ENCODE measurements around the gene KCTD7. TPM values are rescaled to one million over a fixed set of nuclear protein-coding genes. Genes with fewer than 3 reads are reported as not detected.
"Not testable (repeated sequence)": the region's sequence is repeated elsewhere in the genome, so short reads cannot be mapped to it uniquely, and the experiment has no call there.

Gene KCTD7
- 11.6 and 20.5 TPM in 2 replicates for total RNA-seq (2014; rRNA removed; shearing (Covaris generic))

- H3K36me3 ChIP-seq (replicated peaks; ENCODE audit: control insufficient read depth, insufficient read depth, low read length) = no peaks in the 10 kb centered on the region; the same call in 1 of the 2 replicates
- peak within 1 kb of the TSS; percentile 93 for H3K4me3 ChIP-seq (ENCODE audit: insufficient read depth, low read depth, low read length)
- no peaks in the 10 kb centered on the region for H3K27me3 ChIP-seq (ENCODE audit: control insufficient read depth, insufficient read depth, low read length)
- DNase-seq = peak; percentile 100
Measured at GRCh38 chr7:66628361-66629221, at the start of gene KCTD7. Gene KCTD7, plus strand, starts transcription at chr7:66628881. Its CDS starts 184 bp downstream, at chr7:66629065.

DNA sequence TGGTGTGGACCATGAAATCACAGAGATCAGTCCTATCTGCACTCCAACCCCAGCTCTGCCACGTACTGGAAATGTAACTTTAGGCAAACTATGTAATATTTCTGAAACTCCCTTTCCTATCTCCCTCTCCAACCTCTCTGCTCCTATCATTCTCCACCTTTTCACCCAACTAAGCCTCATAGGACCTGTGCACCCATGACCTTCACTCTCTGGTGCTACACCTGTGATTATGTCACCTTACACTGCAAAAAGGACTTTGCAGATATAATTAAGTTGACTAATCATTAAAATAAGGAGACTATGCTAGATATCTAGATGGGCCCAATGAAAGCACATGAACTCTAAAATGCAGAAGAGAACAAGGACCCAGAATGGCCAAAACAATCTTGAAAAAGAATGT lies 48.3 kb upstream of the KCTD7 start:
- H3K27me3 ChIP-seq (ENCODE audit: control insufficient read depth, insufficient read depth, low read length); H3K4me3 ChIP-seq (ENCODE audit: insufficient read depth, low read depth, low read length); H3K36me3 ChIP-seq (replicated peaks; ENCODE audit: control insufficient read depth, insufficient read depth, low read length); DNase-seq: not testable (repeated sequence)

GRCh38 chr7:66582816-66583489 lies 45.7 kb upstream of the KCTD7 start:
- H3K36me3 ChIP-seq (replicated peaks; ENCODE audit: control insufficient read depth, insufficient read depth, low read length); DNase-seq; H3K27me3 ChIP-seq (ENCODE audit: control insufficient read depth, insufficient read depth, low read length); H3K4me3 ChIP-seq (ENCODE audit: insufficient read depth, low read depth, low read length): not testable (repeated sequence)

- peaks cover 1% of the 10 kb centered on the region for H3K36me3 ChIP-seq (replicated peaks; ENCODE audit: control insufficient read depth, insufficient read depth, low read length)
- no peak overlapping the region for H3K4me3 ChIP-seq (ENCODE audit: insufficient read depth, low read depth, low read length)
- H3K27me3 ChIP-seq (ENCODE audit: control insufficient read depth, insufficient read depth, low read length) = no peaks in the 10 kb centered on the region
- no peak for DNase-seq
Measured at GRCh38 chr7:66583490-66584110, 45.1 kb upstream of the KCTD7 start.

GRCh38 chr7:66586181-66586580 lies 42.5 kb upstream of the KCTD7 start:
- no peak for DNase-seq
- Histone ChIP-seq H3K27me3 (ENCODE audit: control insufficient read depth, insufficient read depth, low read length) (no peaks in the 10 kb centered on the region), H3K36me3 (replicated peaks; ENCODE audit: control insufficient read depth, insufficient read depth, low read length) (peaks cover 1% of the 10 kb centered on the region), H3K4me3 (ENCODE audit: insufficient read depth, low read depth, low read length) (no peak overlapping the region)

DNA sequence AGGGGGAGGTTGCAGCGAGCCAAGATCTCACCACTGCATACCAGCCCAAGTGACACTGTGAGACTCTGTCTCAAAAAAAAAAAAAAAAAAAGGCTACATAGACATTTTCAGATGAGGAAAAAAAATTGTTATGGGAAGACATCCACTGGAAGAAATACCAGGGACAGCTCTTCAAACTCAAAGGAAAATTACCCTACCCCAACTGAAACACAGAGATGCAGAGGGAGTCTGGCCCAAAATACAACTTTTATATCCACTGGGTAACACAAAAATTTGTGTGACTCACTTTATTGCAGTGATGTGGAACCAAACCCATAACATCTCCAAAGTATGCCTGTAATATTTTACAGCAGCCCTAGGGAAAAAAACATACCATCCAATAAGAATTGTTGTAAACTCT lies 40.5 kb upstream of the KCTD7 start:
- DNase-seq; H3K4me3 ChIP-seq (ENCODE audit: insufficient read depth, low read depth, low read length); H3K27me3 ChIP-seq (ENCODE audit: control insufficient read depth, insufficient read depth, low read length); H3K36me3 ChIP-seq (replicated peaks; ENCODE audit: control insufficient read depth, insufficient read depth, low read length): not testable (repeated sequence)

DNA sequence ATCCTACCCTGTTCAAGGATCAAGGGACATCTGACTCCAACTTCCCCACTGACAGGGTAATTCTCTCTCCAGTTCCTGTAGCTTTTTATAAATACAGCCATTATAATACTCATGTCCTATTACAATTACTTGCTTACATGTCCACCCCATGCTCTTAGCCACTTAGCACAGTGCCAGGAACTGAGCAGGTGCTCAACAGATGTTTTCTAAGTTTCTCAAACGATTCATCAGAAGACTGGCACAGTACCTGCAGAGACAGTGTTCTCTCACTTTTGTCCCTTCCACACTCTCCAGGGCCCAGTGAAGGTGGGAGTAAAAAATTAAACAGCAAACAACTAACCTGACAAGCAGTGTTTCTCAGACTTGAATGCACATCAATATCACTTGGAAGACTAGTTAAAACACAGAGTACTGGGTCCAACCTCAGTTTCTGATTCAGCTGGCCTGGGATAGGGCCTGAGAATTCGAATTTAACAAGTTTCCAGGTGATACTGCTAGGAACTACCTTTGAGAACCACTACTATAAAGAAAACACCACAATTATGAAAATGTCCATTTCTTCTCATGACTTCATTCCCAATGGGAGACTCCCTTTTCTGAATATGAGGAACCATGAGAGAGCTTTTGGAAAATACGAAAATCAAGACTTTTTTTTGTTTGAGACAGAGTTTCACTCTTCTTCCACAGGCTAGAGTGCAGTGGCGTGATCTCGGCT lies 39.7 kb upstream of the KCTD7 start:
- not testable (repeated sequence) for DNase-seq; H3K36me3 ChIP-seq (replicated peaks; ENCODE audit: control insufficient read depth, insufficient read depth, low read length); H3K4me3 ChIP-seq (ENCODE audit: insufficient read depth, low read depth, low read length); H3K27me3 ChIP-seq (ENCODE audit: control insufficient read depth, insufficient read depth, low read length)

- not testable (repeated sequence) for H3K36me3 ChIP-seq (replicated peaks; ENCODE audit: control insufficient read depth, insufficient read depth, low read length); DNase-seq; H3K4me3 ChIP-seq (ENCODE audit: insufficient read depth, low read depth, low read length); H3K27me3 ChIP-seq (ENCODE audit: control insufficient read depth, insufficient read depth, low read length)
Measured at GRCh38 chr7:66590302-66591057, 38.2 kb upstream of the KCTD7 start.

DNA sequence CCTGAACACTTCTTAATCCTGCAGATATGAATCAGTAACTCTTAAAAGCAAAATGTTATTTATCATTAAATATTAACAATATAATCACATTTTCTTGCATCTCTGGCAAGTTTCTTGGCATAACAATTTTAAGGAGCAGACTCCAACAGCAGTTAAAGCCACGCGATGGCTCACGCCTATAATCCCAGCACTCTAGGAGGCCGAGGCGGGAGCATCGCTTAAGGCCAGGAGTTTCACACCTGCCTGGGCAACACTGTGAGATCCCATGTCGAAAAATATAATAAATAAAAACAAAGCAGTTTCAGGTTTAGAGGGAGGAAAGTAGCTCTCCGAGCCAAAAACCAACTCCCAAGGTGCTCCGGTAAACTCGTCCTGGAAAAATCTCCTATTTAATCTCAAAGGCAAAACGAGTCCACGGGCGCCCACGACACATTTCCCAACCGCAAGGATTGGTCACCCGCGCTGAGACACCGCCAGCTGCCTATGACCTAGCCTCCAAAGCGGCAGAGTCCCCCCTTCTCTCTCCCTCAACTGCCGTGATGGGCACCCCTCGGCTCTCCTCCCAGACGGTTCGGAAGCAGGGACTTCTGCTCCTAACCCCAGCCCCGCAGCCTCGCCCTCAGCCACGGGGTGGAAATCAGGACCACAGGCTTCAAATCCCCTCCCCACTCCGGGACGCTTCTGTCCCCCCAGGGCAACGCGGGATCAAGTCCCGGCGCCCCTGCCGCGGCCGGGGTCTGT lies 37.5 kb upstream of the KCTD7 start:
- DNase-seq; H3K36me3 ChIP-seq (replicated peaks; ENCODE audit: control insufficient read depth, insufficient read depth, low read length); H3K27me3 ChIP-seq (ENCODE audit: control insufficient read depth, insufficient read depth, low read length): not testable (repeated sequence)
- H3K4me3 ChIP-seq (ENCODE audit: insufficient read depth, low read depth, low read length) = peak overlapping the region; percentile 93

DNA sequence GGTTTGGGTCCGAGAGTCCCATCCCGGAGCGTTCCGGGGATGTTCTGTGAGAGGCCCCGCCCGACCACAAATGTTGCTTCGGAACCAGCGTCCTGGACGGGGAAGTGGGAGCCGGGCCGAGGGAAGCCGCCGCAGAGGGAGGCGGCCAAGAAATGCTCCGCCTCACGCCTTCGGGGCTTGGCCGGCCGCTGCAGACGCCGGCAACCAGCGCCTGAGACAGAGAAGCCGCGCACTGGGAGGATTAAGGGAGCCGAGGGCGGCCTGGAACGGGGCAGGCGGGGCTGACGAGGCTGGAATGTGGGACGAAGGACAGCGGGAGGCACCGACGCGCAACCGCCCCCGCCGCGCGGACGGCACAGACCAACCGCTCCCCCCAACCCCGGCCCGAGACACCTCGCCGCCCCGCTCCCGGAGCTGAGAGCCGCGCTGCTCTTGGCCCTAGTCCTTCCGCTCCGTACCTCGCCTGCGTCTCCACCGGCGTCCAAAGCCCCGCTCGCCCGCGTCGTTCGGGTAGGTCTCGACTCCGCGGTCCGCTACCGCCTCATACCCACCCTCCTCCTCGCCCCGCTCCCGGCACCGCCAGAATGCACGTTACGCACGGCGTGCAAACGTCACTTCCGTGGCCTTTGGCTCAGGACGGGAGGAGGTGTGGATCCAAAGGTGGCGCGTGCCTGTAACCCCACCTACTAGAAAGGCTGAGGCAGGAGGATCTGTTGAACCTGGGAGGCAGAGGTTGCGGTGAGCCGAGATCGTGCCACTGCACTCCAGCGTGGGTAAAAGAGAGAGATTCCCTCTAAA lies 36.7 kb upstream of the KCTD7 start:
- peak; percentile 90 for DNase-seq
- Histone ChIP-seq H3K36me3 (replicated peaks; ENCODE audit: control insufficient read depth, insufficient read depth, low read length) (no peaks in the 10 kb centered on the region; the same call in 1 of the 2 replicates), H3K4me3 (ENCODE audit: insufficient read depth, low read depth, low read length) (peak overlapping the region; percentile 93), H3K27me3 (ENCODE audit: control insufficient read depth, insufficient read depth, low read length) (no peaks in the 10 kb centered on the region)

- not testable (repeated sequence) for DNase-seq; H3K36me3 ChIP-seq (replicated peaks; ENCODE audit: control insufficient read depth, insufficient read depth, low read length); H3K27me3 ChIP-seq (ENCODE audit: control insufficient read depth, insufficient read depth, low read length)
- peak overlapping the region; percentile 93; the same call in 1 of the 2 replicates for H3K4me3 ChIP-seq (ENCODE audit: insufficient read depth, low read depth, low read length)
Measured at GRCh38 chr7:66592597-66593146, 36.0 kb upstream of the KCTD7 start.

GRCh38 chr7:66594082-66594481 lies 34.6 kb upstream of the KCTD7 start:
- not testable (repeated sequence) for H3K36me3 ChIP-seq (replicated peaks; ENCODE audit: control insufficient read depth, insufficient read depth, low read length); H3K27me3 ChIP-seq (ENCODE audit: control insufficient read depth, insufficient read depth, low read length); DNase-seq; H3K4me3 ChIP-seq (ENCODE audit: insufficient read depth, low read depth, low read length)
